Thyroid gland (tissue), 4 donors: ENCODE results near the gene CNBD2. TPM values are rescaled to one million over a fixed set of nuclear protein-coding genes. Genes with fewer than 3 reads are reported as not detected.
A peak's percentile ranks its signal among the peaks of the same experiment; 100 is the strongest.
"Not testable (repeated sequence)": the region's sequence is repeated elsewhere in the genome, so short reads cannot be mapped to it uniquely, and the experiment has no call there.

ENCODE experiments used
- DNase-seq, 2 donors: peaks; one replicate each; pipeline ENCODE4 v3.0.0-alpha.2; 2019
- H3K27ac ChIP-seq, 3 donors: fragments of 200-600 bp; sonication (generic); 1 replicate in 2 of 3; 2 replicates in 1 of 3; pipeline ENCODE4 v1.5.1; 2016 to 2019; ENCODE audit warnings: mild to moderate bottlenecking in 1 of 3, moderate library complexity in 1 of 3
- H3K27me3 ChIP-seq: fragments of 200-600 bp; sonication (generic); one replicate; pipeline ENCODE4 v1.5.1; 2019
- H3K36me3 ChIP-seq, 2 donors: fragments of 200-600 bp; sonication (generic); one replicate each; pipeline ENCODE4 v1.5.1; 2016 to 2019
- H3K4me1 ChIP-seq, 2 donors: fragments of 200-600 bp; sonication (generic); one replicate each; pipeline ENCODE4 v1.5.1; 2017 to 2019
- H3K4me3 ChIP-seq, 3 donors: fragments of 200-600 bp; sonication (generic); replicated peaks in 1 of 3; 1 replicate in 2 of 3; 2 replicates in 1 of 3; pipeline ENCODE4 v1.5.1; 2016; ENCODE audit warnings: mild to moderate bottlenecking in 1 of 3
- H3K9me3 ChIP-seq: fragments of 200-600 bp; sonication (generic); one replicate; pipeline ENCODE4 v1.5.1; 2017
- POLR2A ChIP-seq, 2 donors: fragments of 450-650 bp; IDR thresholded peaks; one replicate each; pipeline ENCODE4 v1.6.1; 2017; ENCODE audit warnings: antibody characterized with exemption in 2 of 2, mild to moderate bottlenecking in 2 of 2, moderate library complexity in 1 of 2
- WGBS, 2 donors: methylation state at CpG; one replicate each; pipeline ENCODE4 v1.1.5; 2017; 5-methylcytosine and 5-hydroxymethylcytosine counted together
- intact Hi-C: fragments of 100-400 bp; cut with DNase I; formaldehyde crosslinking; loops from one replicate; pipeline ENCODE4 v1.15.1; 2023
- total RNA-seq, 4 donors: library from RNA; depleted of rRNA; stranded (reverse); fragments of >200 nt; gene quantifications; one replicate each; pipeline ENCODE4 v1.2.3, GENCODE V29; 2016
- TF ChIP-seq, protein P1 (sequence below), 6 experiments: fragments of 200-600 bp in 3 of 6; fragments of 450-650 bp in 3 of 6; sonication (generic) in 3 of 6; IDR thresholded peaks; one replicate each; pipeline ENCODE4 v1.5.1; 2016 to 2019; ENCODE audit warnings: antibody characterized with exemption in 6 of 6, mild to moderate bottlenecking in 2 of 6, inconsistent platforms in 1 of 6, moderate library complexity in 1 of 6

Gene CNBD2
- total RNA-seq, 4 donors from 2014 or later, result 3.0 to 4.5 (median 3.8) TPM

DNA sequence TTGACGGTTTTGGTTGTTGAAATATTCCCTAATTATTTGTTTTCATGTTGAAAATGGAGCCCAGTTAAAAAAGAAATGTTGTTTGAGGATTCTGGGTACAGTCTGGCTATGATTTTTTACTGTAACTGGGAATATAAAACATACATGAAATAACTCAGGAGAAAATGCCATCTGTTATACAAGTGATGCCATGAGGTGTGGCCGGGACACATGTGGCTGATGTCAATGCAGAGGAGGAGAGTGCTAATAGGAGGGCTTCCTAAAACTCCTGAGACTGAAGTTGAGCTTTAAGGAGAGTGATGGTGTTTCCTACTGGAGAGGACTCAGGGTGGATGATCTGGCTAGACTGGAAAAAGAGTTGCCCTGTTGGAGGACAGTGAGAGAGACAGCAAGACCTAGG, 26.8 kb upstream of the CNBD2 start:
- peaks cover 12 to 28% of the 10 kb centered on the region in 2 donors for H3K36me3 ChIP-seq
- intact Hi-C loops, result no loop called here
- no peaks in the 10 kb centered on the region for H3K27me3 ChIP-seq

DNA sequence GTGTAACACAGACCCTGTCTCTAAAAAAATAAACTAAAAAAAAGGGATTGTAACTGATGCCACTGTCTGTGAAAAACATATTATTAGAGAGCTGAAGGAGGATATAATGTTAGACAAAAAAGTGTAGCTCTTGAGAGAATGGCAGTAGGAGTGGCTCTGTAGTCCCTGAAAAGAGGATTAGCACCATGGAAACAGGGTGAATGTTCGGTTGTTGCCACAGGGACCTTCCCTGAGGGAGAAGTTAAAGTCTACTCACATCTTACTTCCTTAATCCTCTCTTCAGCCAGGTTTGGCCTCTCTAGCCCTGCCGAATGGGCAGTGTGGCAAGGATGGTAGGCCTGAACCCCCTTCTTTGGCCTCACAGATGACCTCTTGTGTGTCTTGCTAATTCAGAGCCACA, 26.1 kb upstream of the CNBD2 start:
- no peak for DNase-seq
- Histone ChIP-seq H3K27ac (no peak overlapping the region), H3K4me1 (no peaks in the 10 kb centered on the region), H3K36me3 (peaks cover 12 to 28% of the 10 kb centered on the region in 2 donors), H3K4me3 (no peak overlapping the region), H3K27me3 (no peaks in the 10 kb centered on the region), H3K9me3 (no peaks in the 10 kb centered on the region)
- TF ChIP-seq, protein P1, sequence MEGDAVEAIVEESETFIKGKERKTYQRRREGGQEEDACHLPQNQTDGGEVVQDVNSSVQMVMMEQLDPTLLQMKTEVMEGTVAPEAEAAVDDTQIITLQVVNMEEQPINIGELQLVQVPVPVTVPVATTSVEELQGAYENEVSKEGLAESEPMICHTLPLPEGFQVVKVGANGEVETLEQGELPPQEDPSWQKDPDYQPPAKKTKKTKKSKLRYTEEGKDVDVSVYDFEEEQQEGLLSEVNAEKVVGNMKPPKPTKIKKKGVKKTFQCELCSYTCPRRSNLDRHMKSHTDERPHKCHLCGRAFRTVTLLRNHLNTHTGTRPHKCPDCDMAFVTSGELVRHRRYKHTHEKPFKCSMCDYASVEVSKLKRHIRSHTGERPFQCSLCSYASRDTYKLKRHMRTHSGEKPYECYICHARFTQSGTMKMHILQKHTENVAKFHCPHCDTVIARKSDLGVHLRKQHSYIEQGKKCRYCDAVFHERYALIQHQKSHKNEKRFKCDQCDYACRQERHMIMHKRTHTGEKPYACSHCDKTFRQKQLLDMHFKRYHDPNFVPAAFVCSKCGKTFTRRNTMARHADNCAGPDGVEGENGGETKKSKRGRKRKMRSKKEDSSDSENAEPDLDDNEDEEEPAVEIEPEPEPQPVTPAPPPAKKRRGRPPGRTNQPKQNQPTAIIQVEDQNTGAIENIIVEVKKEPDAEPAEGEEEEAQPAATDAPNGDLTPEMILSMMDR (IDR thresholded peaks at IDR 0.05), result no peak
- no peak for TF ChIP-seq POLR2A (IDR thresholded peaks at IDR 0.05)
- WGBS, 2 donors, result 79 to 81% methylated on average over 2 of the region's 2 CpGs
- intact Hi-C loops, result no loop called here

More for the DNA sequence above, 26.8 kb upstream of the CNBD2 start:
- H3K9me3 ChIP-seq, result no peaks in the 10 kb centered on the region
- no peak overlapping the region for H3K27ac ChIP-seq
- no peak for TF ChIP-seq POLR2A (IDR thresholded peaks at IDR 0.05)
- TF ChIP-seq, protein P1 (IDR thresholded peaks at IDR 0.05), result no peak
- H3K4me1 ChIP-seq, result no peaks in the 10 kb centered on the region
- DNase-seq, result no peak
- H3K4me3 ChIP-seq, result no peak overlapping the region
- WGBS, 2 donors, result 94 to 99% methylated on average over 2 of the region's 2 CpGs

DNA sequence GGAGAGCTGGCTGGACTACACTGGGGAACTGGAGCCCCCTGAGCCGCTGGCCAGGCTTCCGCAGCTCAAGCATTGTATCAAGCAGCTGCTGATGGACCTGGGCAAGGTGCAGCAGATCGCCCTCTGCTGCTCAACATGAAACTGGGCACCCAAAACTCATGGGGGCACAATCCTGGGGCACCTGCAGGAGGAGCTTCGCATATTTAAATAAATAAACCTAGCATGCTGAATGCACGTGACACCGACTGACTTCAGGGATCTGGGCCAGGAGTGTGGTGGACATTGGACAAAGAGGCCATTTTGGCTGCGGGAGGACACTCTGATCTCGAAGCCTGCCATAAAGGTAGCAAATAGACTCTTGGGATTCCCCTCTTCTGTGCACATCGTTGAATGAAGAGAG, 20.9 kb upstream of the CNBD2 start:
- 75 to 82% methylated on average over 7 to 9 of the region's 9 CpGs for WGBS, 2 donors
- H3K27me3 ChIP-seq, result no peaks in the 10 kb centered on the region
- no peak overlapping the region for H3K4me3 ChIP-seq
- H3K36me3 ChIP-seq, result peaks cover 0 to 7% of the 10 kb centered on the region in 2 donors
- intact Hi-C loops, result no loop called here
- H3K27ac ChIP-seq, result no peak overlapping the region
- H3K4me1 ChIP-seq, result peaks cover 2 to 7% of the 10 kb centered on the region in 2 donors
- no peaks in the 10 kb centered on the region for H3K9me3 ChIP-seq
- no peak for TF ChIP-seq POLR2A (IDR thresholded peaks at IDR 0.05)
- TF ChIP-seq, protein P1 (IDR thresholded peaks at IDR 0.05), result peak in 1 of 6 experiments; percentile 15
- no peak for DNase-seq

DNA sequence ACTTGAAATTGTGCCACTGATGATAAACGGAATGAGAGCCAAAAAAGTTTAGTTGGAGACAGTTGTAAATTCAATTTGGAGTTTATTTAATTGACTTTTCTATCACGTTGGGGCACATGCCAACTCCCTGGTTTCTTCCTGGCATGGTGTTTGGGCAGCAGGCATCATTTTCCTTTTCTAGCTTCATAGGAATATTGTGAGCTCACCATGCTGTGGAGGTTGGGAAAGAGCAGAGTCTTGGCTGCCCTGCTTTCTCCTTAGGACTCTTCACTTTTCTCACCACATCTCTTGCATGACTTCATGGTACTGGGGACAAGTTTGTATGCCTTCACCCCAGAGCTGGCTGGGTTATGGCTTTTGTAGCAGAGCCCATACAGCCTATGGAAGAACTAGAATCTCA, 20.5 kb upstream of the CNBD2 start:
- DNase-seq, result no peak
- intact Hi-C loops, result no loop called here
- TF ChIP-seq POLR2A (IDR thresholded peaks at IDR 0.05), result no peak
- TF ChIP-seq, protein P1 (IDR thresholded peaks at IDR 0.05), result no peak
- Histone ChIP-seq H3K36me3 (peaks cover 0 to 7% of the 10 kb centered on the region in 2 donors), H3K9me3 (no peaks in the 10 kb centered on the region), H3K4me3 (no peak overlapping the region), H3K27me3 (no peaks in the 10 kb centered on the region), H3K4me1 (peaks cover 6 to 11% of the 10 kb centered on the region in 2 donors), H3K27ac (no peak overlapping the region)
- 87 to 88% methylated on average over 2 of the region's 2 CpGs for WGBS, 2 donors

DNA sequence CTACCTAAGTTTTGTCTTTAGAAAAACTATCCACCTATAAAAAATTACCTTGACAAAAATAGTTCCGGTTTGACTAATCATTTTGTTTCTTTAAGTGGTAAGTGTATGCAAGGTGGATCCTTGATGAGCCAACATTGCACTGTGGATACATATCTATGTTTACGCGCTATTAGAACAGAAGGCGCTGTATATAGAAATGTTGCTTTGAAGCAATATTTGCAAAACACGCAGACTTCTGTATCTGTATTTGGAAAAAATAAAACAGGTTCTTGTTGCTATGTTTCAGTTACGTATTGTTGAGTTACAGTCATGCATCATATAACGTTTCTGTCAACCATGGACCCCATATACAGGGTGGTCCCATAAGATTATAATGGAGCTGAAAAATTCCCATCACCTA, 18.3 kb upstream of the CNBD2 start:
- intact Hi-C loops, result loop anchor here (5.0 kb wide), 1 partner anchor 208 kb away; the partner anchor contains the start of gene RBM39
- TF ChIP-seq POLR2A (IDR thresholded peaks at IDR 0.05), result no peak
- TF ChIP-seq, protein P1 (IDR thresholded peaks at IDR 0.05), result no peak
- Histone ChIP-seq H3K27me3 (no peaks in the 10 kb centered on the region), H3K36me3 (peaks cover 0 to 7% of the 10 kb centered on the region in 2 donors), H3K27ac (no peak overlapping the region), H3K4me1 (peaks cover 12 to 15% of the 10 kb centered on the region in 2 donors), H3K9me3 (no peaks in the 10 kb centered on the region), H3K4me3 (no peak overlapping the region)
- 93 to 96% methylated on average over 7 of the region's 7 CpGs for WGBS, 2 donors
- no peak for DNase-seq

DNA sequence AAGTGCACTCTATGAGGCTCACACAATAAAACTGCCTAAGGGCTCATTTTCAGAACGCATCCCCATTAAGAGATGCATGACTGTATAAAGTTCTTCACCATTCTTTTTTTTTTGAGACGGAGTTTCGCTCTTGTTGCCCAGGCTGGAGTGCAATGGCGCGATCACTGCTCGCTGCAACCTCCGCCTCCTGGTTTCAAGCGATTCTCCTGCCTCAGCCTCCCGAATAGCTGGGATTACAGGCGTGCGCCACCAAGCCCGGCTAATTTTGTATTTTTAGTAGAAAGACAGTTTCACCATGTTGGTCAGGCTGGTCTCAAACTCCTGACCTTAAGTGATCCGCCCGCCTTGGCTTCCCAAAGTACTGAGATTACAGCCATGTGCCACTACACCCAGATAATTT, 16.3 kb upstream of the CNBD2 start:
- not testable (repeated sequence) for H3K36me3 ChIP-seq, DNase-seq, H3K27me3 ChIP-seq, H3K9me3 ChIP-seq, H3K4me3 ChIP-seq
- H3K4me1 ChIP-seq, result peaks cover 15 to 18% of the 10 kb centered on the region in 2 donors
- 97 to 98% methylated on average over 14 of the region's 14 CpGs for WGBS, 2 donors
- peak overlapping the region in 1 of 3 donors; percentile 95 for H3K27ac ChIP-seq
- intact Hi-C loops, result loop anchor here (5.0 kb wide), 1 partner anchor 210 kb away; the partner anchor contains the start of gene RBM39
